SIG-M5 treated with dmso at 0.1 percent for 504 hours (cell line): Measurements from ENCODE around the gene UGP2.
"Not testable (repeated sequence)": the region's sequence is repeated elsewhere in the genome, so short reads cannot be mapped to it uniquely, and the experiment has no call there.

Source experiments
- DNase-seq: peaks from one replicate; lab custom pipeline; 2025; ENCODE audit not compliant: unreplicated experiment; lab: John Stamatoyannopoulos, UW

UGP2 gene

GRCh38 chr2:63840081-63840784 lies 1.5 kb upstream of the UGP2 start:
- peak; percentile 43 for DNase-seq

GRCh38 chr2:63840785-63841253 lies 877 bp upstream of the UGP2 start:
- peak; percentile 96 for DNase-seq

GRCh38 chr2:63842149-63843061 lies 709 bp downstream of the UGP2 start:
- peak; percentile 72 for DNase-seq

- no peak for DNase-seq
Measured at GRCh38 chr2:63843093-63843492, 1.4 kb downstream of the UGP2 start.

- no peak for DNase-seq
Measured at GRCh38 chr2:63843791-63844190, 2.1 kb downstream of the UGP2 start.

- no peak for DNase-seq
Measured at GRCh38 chr2:63844616-63845015, 2.9 kb downstream of the UGP2 start.

- no peak for DNase-seq
Measured at GRCh38 chr2:63845866-63846265, 4.2 kb downstream of the UGP2 start.

- DNase-seq = no peak
Measured at GRCh38 chr2:63846487-63846886, 4.8 kb downstream of the UGP2 start.

GRCh38 chr2:63847571-63847970 lies 5.9 kb downstream of the UGP2 start:
- not testable (repeated sequence) for DNase-seq

- DNase-seq = no peak
Measured at GRCh38 chr2:63849381-63850203, 7.9 kb downstream of the UGP2 start.

GRCh38 chr2:63850204-63850571 lies 8.5 kb downstream of the UGP2 start:
- DNase-seq = no peak

- DNase-seq = no peak
Measured at GRCh38 chr2:63850649-63851048, 9.0 kb downstream of the UGP2 start.

- no peak for DNase-seq
Measured at GRCh38 chr2:63851691-63852311, 10.1 kb downstream of the UGP2 start.

GRCh38 chr2:63853527-63854310 lies 12.0 kb downstream of the UGP2 start:
- DNase-seq = peak; percentile 15

GRCh38 chr2:63855418-63856302 lies 14.0 kb downstream of the UGP2 start:
- no peak for DNase-seq

- DNase-seq = no peak
Measured at GRCh38 chr2:63856303-63856603, 14.6 kb downstream of the UGP2 start.

GRCh38 chr2:63858291-63858690 lies 16.6 kb downstream of the UGP2 start:
- no peak for DNase-seq

GRCh38 chr2:63861220-63861822 lies 19.6 kb downstream of the UGP2 start:
- peak; percentile 71 for DNase-seq

GRCh38 chr2:63862806-63863205 lies 21.1 kb downstream of the UGP2 start:
- no peak for DNase-seq
